ENCODE results near the gene NMNAT3. TPM values are rescaled to one million over a fixed set of nuclear protein-coding genes. Genes with fewer than 3 reads are reported as not detected.

NMNAT3 gene
- total and polyA plus RNA-seq, 12 donors = 4.2 to 12.4 (median 7.7) TPM

GRCh38 chr3:139564294-139564861, 113.4 kb downstream of the NMNAT3 start:
- intact Hi-C loops (cut with DNase I) = loop anchor here (5.0 kb wide), 1 partner anchor 137 kb away; no protein-coding TSS in a partner anchor
- Histone ChIP-seq H3K27me3 (no peaks in the 10 kb centered on the region), H3K9me3 (replicated peaks in 1 of 3) (no peaks in the 10 kb centered on the region), H3K4me1 (replicated peaks in 1 of 2) (no peaks in the 10 kb centered on the region), H3K4me3 (no peak overlapping the region), H3K27ac (no peak overlapping the region), H3K36me3 (replicated peaks in 1 of 2) (no peaks in the 10 kb centered on the region)
- 84 to 87% (median 86%) methylated on average over 5 of the region's 5 CpGs for WGBS, 4 donors
- TF ChIP-seq, protein P1, sequence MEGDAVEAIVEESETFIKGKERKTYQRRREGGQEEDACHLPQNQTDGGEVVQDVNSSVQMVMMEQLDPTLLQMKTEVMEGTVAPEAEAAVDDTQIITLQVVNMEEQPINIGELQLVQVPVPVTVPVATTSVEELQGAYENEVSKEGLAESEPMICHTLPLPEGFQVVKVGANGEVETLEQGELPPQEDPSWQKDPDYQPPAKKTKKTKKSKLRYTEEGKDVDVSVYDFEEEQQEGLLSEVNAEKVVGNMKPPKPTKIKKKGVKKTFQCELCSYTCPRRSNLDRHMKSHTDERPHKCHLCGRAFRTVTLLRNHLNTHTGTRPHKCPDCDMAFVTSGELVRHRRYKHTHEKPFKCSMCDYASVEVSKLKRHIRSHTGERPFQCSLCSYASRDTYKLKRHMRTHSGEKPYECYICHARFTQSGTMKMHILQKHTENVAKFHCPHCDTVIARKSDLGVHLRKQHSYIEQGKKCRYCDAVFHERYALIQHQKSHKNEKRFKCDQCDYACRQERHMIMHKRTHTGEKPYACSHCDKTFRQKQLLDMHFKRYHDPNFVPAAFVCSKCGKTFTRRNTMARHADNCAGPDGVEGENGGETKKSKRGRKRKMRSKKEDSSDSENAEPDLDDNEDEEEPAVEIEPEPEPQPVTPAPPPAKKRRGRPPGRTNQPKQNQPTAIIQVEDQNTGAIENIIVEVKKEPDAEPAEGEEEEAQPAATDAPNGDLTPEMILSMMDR (IDR thresholded peaks at IDR 0.05) = peak in 4 of 6 experiments; percentile 11 to 32 (median 27)
- TF ChIP-seq POLR2A (IDR thresholded peaks at IDR 0.05) = no peak
- peak in 1 of 7 donors; percentile 28 for DNase-seq

- H3K36me3 ChIP-seq (replicated peaks in 1 of 2) = no peaks in the 10 kb centered on the region
- intact Hi-C loops (cut with DNase I) = loop anchor here (5.0 kb wide), 1 partner anchor 135 kb away; no protein-coding TSS in a partner anchor
- H3K4me1 ChIP-seq (replicated peaks in 1 of 2) = no peaks in the 10 kb centered on the region
- 0 to 24% (median 13%) methylated on average over 1 of the region's 1 CpG for WGBS, 4 donors
- no peak overlapping the region for H3K4me3 ChIP-seq
- no peaks in the 10 kb centered on the region for H3K27me3 ChIP-seq
- no peak overlapping the region for H3K27ac ChIP-seq
- TF ChIP-seq, protein P1 (IDR thresholded peaks at IDR 0.05) = peak; percentile 53 to 95 (median 84)
- no peak for TF ChIP-seq POLR2A (IDR thresholded peaks at IDR 0.05)
- no peaks in the 10 kb centered on the region for H3K9me3 ChIP-seq (replicated peaks in 1 of 3)
- DNase-seq = peak in 6 of 7 donors; percentile 41 to 73 (median 58)
Observed at GRCh38 chr3:139561959-139562676, 115.7 kb downstream of the NMNAT3 start.

DNA sequence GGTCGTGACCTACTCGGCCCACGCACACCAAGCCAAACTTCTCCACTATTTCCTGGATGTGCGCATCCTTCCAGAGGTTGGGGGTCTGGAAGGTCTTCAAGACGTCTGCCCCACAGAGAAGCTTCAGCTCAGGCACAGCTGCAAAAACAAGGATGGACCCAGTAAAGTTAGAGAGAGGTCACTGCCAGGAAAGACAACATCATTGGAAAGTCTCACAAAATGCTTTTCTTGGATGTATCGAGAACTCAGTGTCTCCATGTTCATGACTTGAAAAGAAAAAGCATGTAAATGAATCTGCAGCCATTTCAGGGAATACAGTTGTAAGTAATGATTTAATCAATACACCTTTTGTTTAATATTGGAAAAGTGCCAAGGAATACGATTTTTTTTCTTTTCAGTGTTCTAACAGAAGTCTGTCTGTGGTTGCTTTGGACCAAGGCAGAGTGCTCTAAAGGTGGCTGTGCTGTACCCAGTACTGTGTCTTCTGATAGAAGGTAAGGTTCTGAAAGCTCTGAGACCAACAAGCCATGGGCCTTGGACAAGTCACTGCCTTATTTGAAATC, 116.4 kb downstream of the NMNAT3 start:
- TF ChIP-seq POLR2A (IDR thresholded peaks at IDR 0.05) = no peak
- TF ChIP-seq, protein P1 (IDR thresholded peaks at IDR 0.05) = no peak
- no peak overlapping the region for H3K27ac ChIP-seq
- H3K4me3 ChIP-seq = no peak overlapping the region
- no peaks in the 10 kb centered on the region for H3K9me3 ChIP-seq (replicated peaks in 1 of 3)
- H3K27me3 ChIP-seq = no peaks in the 10 kb centered on the region
- 76 to 83% (median 81%) methylated on average over 7 of the region's 7 CpGs for WGBS, 4 donors
- DNase-seq = no peak
- H3K4me1 ChIP-seq (replicated peaks in 1 of 2) = no peaks in the 10 kb centered on the region
- intact Hi-C loops (cut with DNase I) = loop anchor here (5.0 kb wide), 1 partner anchor 134 kb away; no protein-coding TSS in a partner anchor
- no peaks in the 10 kb centered on the region for H3K36me3 ChIP-seq (replicated peaks in 1 of 2)

GRCh38 chr3:139560411-139560810, 117.4 kb downstream of the NMNAT3 start:
- WGBS, 4 donors = 91 to 96% (median 94%) methylated on average over 3 of the region's 3 CpGs
- H3K4me3 ChIP-seq = no peak overlapping the region
- H3K27me3 ChIP-seq = no peaks in the 10 kb centered on the region
- no peak overlapping the region for H3K27ac ChIP-seq
- no peaks in the 10 kb centered on the region for H3K36me3 ChIP-seq (replicated peaks in 1 of 2)
- intact Hi-C loops (cut with DNase I) = loop anchor here (5.0 kb wide), 1 partner anchor 133 kb away; no protein-coding TSS in a partner anchor
- TF ChIP-seq POLR2A (IDR thresholded peaks at IDR 0.05) = no peak
- TF ChIP-seq, protein P1 (IDR thresholded peaks at IDR 0.05) = no peak
- H3K9me3 ChIP-seq (replicated peaks in 1 of 3) = no peaks in the 10 kb centered on the region
- H3K4me1 ChIP-seq (replicated peaks in 1 of 2) = peaks cover 0 to 4% of the 10 kb centered on the region in 2 donors
- no peak for DNase-seq

Measured in adrenal gland (tissue), 12 donors.